K562 (cell line): ENCODE results near the gene UBE2I. TPM values are rescaled to one million over a fixed set of nuclear protein-coding genes. Genes with fewer than 3 reads are reported as not detected.

Experiments used
- ATF4 ChIP-seq: fragments of 450-650 bp; formaldehyde crosslinking; IDR thresholded peaks from 2 replicates; pipeline ENCODE4 v1.4.0; 2022; ENCODE audit warnings: mild to moderate bottlenecking, moderate library complexity
- GABPB2 ChIP-seq: fragments of 250-450 bp; sonication (Bioruptor Pico); conservative IDR thresholded peaks from 2 replicates; pipeline ENCODE4 v1.5.1; 2021; ENCODE audit warnings: mild to moderate bottlenecking
- HDAC1 ChIP-seq, 2 experiments: fragments of 450-650 bp; IDR thresholded peaks; 2 replicates each; pipeline ENCODE4 v1.6.1; 2016 to 2017; ENCODE audit warnings: inconsistent platforms in 1 of 2, mild to moderate bottlenecking in 1 of 2, moderate library complexity in 1 of 2
- JUNB ChIP-seq: fragments of 450-650 bp; formaldehyde crosslinking; conservative IDR thresholded peaks from 2 replicates; pipeline ENCODE4 v1.4.0; 2020; ENCODE audit warnings: mild to moderate bottlenecking
- KAT8 ChIP-seq: fragments of 450-650 bp; IDR thresholded peaks from 2 replicates; pipeline ENCODE4 v1.6.1; 2016; ENCODE audit warnings: low read depth, mild to moderate bottlenecking
- KLF10 ChIP-seq: fragments of 250-450 bp; sonication (Bioruptor Pico); IDR thresholded peaks from 2 replicates; pipeline ENCODE4 v1.6.1; 2021; ENCODE audit warnings: matching md5 sums
- KLF13 ChIP-seq: fragments of 450-650 bp; IDR thresholded peaks from 2 replicates; pipeline ENCODE4 v1.6.1; 2016; ENCODE audit warnings: missing genetic modification characterization, low read depth, mild to moderate bottlenecking, missing compliant biosample characterization, moderate library complexity, borderline replicate concordance
- KLF16 ChIP-seq: IDR thresholded peaks from 2 replicates; pipeline ENCODE4 v1.6.1; 2016; ENCODE audit warnings: antibody characterized with exemption
- KLF6 ChIP-seq: fragments of 250-450 bp; sonication (Bioruptor Pico); IDR thresholded peaks from 2 replicates; pipeline ENCODE4 v1.4.0; 2020; ENCODE audit warnings: mild to moderate bottlenecking, moderate library complexity, borderline replicate concordance
- MEF2D ChIP-seq: conservative IDR thresholded peaks from 2 replicates; pipeline ENCODE4 v1.6.1; 2016; ENCODE audit warnings: low read depth, missing genetic modification characterization, missing compliant biosample characterization
- MXI1 ChIP-seq: IDR thresholded peaks from 2 replicates; pipeline ENCODE4 v1.6.1; 2011; ENCODE audit warnings: low read depth, mild to moderate bottlenecking, improper control_type of control experiment, low read length
- NFE2 ChIP-seq: IDR thresholded peaks from 2 replicates; pipeline ENCODE4 v1.6.1; 2014; ENCODE audit warnings: antibody characterized with exemption, low read depth
- OTX1 ChIP-seq: fragments of 450-650 bp; formaldehyde crosslinking; IDR thresholded peaks from 2 replicates; pipeline ENCODE4 v1.4.0; 2022; ENCODE audit warnings: mild to moderate bottlenecking
- PTRF ChIP-seq: fragments of 450-650 bp; IDR thresholded peaks from 2 replicates; pipeline ENCODE4 v1.6.1; 2016; ENCODE audit warnings: mild to moderate bottlenecking, missing genetic modification characterization, missing compliant biosample characterization
- RBM25 ChIP-seq: fragments of 200-400 bp; formaldehyde crosslinking; IDR thresholded peaks from 2 replicates; pipeline ENCODE4 v1.6.1; 2018; ENCODE audit warnings: low read length, low read depth, moderate library complexity; ENCODE audit not compliant: severe bottlenecking
- SRSF1 ChIP-seq: fragments of 200-400 bp; formaldehyde crosslinking; IDR thresholded peaks from 2 replicates; pipeline ENCODE4 v1.6.1; 2017; ENCODE audit warnings: mild to moderate bottlenecking, low read depth, low read length, moderate library complexity
- TAF1 ChIP-seq: IDR thresholded peaks from 2 replicates; pipeline ENCODE4 v1.6.1; 2011; ENCODE audit warnings: mild to moderate bottlenecking, low read length, moderate library complexity; ENCODE audit not compliant: insufficient read depth, control insufficient read depth, severe bottlenecking; ENCODE audit errors: extremely low read depth
- ZBTB5 ChIP-seq: fragments of 450-650 bp; IDR thresholded peaks from 2 replicates; pipeline ENCODE4 v1.6.1; 2017; ENCODE audit warnings: antibody characterized with exemption
- ZNF778 ChIP-seq: fragments of 450-650 bp; formaldehyde crosslinking; IDR thresholded peaks from 2 replicates; pipeline ENCODE4 v1.4.0; 2020; ENCODE audit warnings: mild to moderate bottlenecking, moderate library complexity
- polyA plus RNA-seq, 8 experiments: library from polyadenylated mRNA; depleted of rRNA in 4 of 8; stranded (reverse) in 5 of 8; unstranded in 3 of 8; fragments of >200 nt; fragmentation: Nextera tagmentation in 2 of 8; fragmentation: Illumina TruSeq in 1 of 8; extraction: Ambion mirVana in 2 of 8; extraction: Trizol in 1 of 8; gene quantifications; 2 replicates each; pipeline versions ENCODE4 v1.2.1 to v1.2.3, GENCODE V29; 2011 to 2014; ENCODE audit warnings: inconsistent platforms in 1 of 8, missing spikeins in 1 of 8
- total RNA-seq, 7 experiments: library from RNA; depleted of rRNA in 6 of 7; stranded (reverse); fragments of >200 nt in 6 of 7; fragmentation: Illumina TruSeq in 2 of 7; extraction: Trizol in 2 of 7; gene quantifications; 2 replicates each; pipeline versions ENCODE4 v1.2.1 to v1.2.3, GENCODE V29; 2011 to 2021; ENCODE audit warnings: low replicate concordance in 1 of 7
- TF ChIP-seq, protein P1 (sequence below): sonication (generic); formaldehyde crosslinking; IDR thresholded peaks from 2 replicates; pipeline ENCODE4 v1.8.0; 2022; ENCODE audit warnings: mild to moderate bottlenecking, missing genetic modification reagents
- TF ChIP-seq, protein P2 (sequence below): sonication (generic); formaldehyde crosslinking; IDR thresholded peaks from 2 replicates; pipeline ENCODE4 v1.9.0; 2022; ENCODE audit warnings: mild to moderate bottlenecking, missing genetic modification reagents
- TF ChIP-seq, protein P3 (sequence below): fragments of 450-650 bp; IDR thresholded peaks from 2 replicates; pipeline ENCODE4 v1.7.1; 2018; ENCODE audit warnings: mild to moderate bottlenecking, low read depth; ENCODE audit not compliant: partially characterized antibody

The UBE2I gene
- total and polyA plus RNA-seq, 9 of the 15 experiments (the other 6 are each of a cell fraction or from before 2014, with no cell fraction given) = 36.6 to 254 (median 104) TPM

- TF ChIP-seq KLF6 (CRISPR knock-in tag) (peak; percentile 99), TAF1 (no peak), ATF4 (CRISPR knock-in tag) (peak; percentile 92), JUNB (CRISPR knock-in tag) (no peak), KLF10 (peak; percentile 85; the same call in 1 of the 2 replicates), OTX1 (CRISPR knock-in tag) (peak; percentile 97), ZBTB5 (no peak), KAT8 (no peak), HDAC1 (IDR thresholded peaks at IDR 0.05) (peak in 1 of 2 experiments; percentile 49; a peak in 1 of 4 replicates), KLF16 (no peak), NFE2 (no peak), MXI1 (no peak), KLF13 (tag) (peak; percentile 97), GABPB2 (CRISPR knock-in tag) (0 out of 2 replicates have a peak, but pooled peaks have one; percentile 15), PTRF (tag) (peak; percentile 99), RBM25 (no peak), SRSF1 (no peak), MEF2D (tag) (peak; percentile 99), ZNF778 (CRISPR knock-in tag) (no peak)
- TF ChIP-seq, protein P1, sequence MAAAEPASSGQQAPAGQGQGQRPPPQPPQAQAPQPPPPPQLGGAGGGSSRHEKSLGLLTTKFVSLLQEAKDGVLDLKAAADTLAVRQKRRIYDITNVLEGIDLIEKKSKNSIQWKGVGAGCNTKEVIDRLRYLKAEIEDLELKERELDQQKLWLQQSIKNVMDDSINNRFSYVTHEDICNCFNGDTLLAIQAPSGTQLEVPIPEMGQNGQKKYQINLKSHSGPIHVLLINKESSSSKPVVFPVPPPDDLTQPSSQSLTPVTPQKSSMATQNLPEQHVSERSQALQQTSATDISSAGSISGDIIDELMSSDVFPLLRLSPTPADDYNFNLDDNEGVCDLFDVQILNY (CRISPR knock-in tag) = no peak
- TF ChIP-seq, protein P2, sequence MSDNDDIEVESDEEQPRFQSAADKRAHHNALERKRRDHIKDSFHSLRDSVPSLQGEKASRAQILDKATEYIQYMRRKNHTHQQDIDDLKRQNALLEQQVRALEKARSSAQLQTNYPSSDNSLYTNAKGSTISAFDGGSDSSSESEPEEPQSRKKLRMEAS (CRISPR knock-in tag) = peak; percentile 28; the same call in 1 of the 2 replicates
- TF ChIP-seq, protein P3, sequence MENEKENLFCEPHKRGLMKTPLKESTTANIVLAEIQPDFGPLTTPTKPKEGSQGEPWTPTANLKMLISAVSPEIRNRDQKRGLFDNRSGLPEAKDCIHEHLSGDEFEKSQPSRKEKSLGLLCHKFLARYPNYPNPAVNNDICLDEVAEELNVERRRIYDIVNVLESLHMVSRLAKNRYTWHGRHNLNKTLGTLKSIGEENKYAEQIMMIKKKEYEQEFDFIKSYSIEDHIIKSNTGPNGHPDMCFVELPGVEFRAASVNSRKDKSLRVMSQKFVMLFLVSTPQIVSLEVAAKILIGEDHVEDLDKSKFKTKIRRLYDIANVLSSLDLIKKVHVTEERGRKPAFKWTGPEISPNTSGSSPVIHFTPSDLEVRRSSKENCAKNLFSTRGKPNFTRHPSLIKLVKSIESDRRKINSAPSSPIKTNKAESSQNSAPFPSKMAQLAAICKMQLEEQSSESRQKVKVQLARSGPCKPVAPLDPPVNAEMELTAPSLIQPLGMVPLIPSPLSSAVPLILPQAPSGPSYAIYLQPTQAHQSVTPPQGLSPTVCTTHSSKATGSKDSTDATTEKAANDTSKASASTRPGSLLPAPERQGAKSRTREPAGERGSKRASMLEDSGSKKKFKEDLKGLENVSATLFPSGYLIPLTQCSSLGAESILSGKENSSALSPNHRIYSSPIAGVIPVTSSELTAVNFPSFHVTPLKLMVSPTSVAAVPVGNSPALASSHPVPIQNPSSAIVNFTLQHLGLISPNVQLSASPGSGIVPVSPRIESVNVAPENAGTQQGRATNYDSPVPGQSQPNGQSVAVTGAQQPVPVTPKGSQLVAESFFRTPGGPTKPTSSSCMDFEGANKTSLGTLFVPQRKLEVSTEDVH = no peak
Observed at GRCh38 chr16:1293921-1294656, 15.3 kb upstream of the UBE2I start (continued).
